T-helper 2 cell (primary cell): Measurements from ENCODE around the gene CDH13.

Experiments used
- DNase-seq, 5 experiments: peaks; one replicate each; pipeline versions ENCODE4 v3.0.0 to v3.0.0-alpha.2; 2012 to 2022
- total RNA-seq, 2 donors: gene quantifications; one replicate each; lab custom pipeline; 2026; lab: John Stamatoyannopoulos, UW

CDH13 gene
- total RNA-seq, result 0 reads per million in 2 donors

DNA sequence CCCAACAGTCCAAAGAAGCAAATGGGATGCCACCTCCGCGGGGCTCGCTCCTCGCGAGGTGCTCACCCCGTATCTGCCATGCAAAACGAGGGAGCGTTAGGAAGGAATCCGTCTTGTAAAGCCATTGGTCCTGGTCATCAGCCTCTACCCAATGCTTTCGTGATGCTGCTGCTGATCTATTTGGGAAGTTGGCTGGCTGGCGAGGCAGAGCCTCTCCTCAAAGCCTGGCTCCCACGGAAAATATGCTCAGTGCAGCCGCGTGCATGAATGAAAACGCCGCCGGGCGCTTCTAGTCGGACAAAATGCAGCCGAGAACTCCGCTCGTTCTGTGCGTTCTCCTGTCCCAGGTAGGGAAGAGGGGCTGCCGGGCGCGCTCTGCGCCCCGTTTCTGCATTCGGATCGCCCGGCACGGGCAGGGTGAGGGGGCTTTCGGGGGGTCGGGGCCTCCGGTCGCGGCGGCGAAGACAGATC, at the start of gene CDH13:
Gene CDH13, plus strand, starts transcription at position 179 of the 471 bp plus-strand sequence.
- DNase-seq, result no peak

DNA sequence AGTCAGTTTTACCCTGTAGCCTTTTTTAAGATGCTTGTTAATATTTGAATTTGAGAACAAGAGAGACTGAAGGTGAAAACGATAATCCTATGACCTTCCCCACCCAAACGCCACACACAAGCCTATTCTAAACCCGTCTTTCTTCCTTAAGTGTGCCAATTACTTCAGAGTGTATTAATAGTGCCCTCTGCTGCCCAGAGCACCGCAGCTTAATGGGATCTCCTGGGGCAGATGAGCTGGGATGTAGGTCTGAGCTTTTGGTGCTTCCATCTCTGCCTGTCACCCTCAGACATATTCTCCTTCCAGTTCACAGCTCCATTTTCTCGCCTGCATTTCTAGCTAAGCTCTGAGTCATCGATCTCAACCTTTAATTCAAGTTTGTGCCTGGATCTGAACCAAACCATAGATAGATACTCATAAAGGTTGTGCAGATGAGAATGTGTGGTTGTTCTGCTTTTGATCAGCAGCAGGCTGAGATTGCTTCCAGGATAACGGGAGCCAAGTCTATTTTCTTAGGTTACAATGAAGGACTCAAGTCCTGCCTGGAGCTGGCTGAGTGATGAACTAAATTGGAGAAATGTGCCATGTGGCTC, 46.4 kb upstream of the CDH13 start:
- DNase-seq, result no peak

DNA sequence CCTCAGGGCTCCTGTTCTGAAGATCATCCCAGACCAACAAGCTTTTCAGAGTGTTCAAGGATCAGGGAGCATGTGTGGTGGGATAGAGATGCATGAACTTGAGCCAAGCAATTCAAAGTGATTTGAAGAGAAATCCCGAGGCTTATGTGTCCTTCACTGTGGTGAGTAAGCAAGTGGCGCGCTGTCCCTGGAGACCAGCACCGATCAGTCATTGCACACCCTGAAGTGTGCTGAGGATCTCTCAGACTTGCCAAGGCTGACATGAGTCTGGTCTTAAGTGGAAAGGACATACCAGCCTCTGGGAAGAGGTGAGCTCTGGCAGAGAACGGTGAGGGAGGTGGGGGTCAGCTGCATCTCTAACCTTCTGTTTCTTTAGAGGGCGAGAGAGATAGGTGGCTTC, 43.8 kb upstream of the CDH13 start:
- no peak for DNase-seq

DNA sequence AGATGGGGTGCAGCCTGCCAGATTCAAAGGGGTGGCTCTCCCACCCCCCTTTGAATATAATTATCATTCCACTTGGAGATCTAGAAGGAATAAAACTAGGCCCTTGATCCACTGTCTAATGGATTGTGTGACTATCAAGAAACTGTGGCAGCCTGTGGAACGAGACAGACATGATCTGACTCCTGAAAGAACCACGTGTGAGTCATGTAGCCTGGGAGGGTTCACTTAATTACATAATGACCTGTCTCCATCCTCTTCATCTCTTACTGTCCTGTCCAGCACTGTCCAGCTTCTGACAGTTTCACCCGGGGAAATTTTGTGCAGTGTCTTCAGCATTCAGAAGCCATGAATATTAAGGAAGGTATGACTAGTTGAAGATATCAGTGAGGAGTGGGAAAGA, 43.3 kb upstream of the CDH13 start:
- no peak for DNase-seq

DNA sequence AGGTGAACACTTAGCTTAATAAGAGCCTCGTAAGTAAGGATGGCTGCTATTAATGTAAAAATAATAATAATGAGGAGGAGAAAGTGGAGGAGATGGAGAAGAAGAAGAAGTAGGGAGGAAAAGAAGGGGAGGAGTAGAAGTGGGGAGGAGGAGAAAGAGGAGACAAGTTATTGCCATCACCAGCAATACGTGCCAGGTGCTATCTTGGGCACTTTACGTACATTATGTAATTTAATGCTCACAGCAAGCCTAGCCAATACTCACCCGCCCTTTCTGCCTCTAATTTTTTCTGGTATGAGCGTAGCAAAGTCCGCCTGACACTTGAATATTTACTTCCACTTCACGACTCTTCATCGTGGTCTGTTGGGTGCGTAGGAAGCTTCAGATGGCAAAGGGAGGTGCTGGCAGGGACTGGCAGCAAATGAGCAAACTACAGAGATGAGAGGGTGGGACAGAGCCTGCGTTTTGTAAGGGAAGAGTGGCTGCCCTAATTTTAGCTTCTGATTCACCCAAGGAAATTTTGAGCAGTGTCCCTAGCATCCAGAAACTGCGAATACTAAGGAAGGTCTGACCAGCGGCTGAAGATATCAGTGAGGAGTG, 42.1 kb upstream of the CDH13 start:
- DNase-seq, result no peak

DNA sequence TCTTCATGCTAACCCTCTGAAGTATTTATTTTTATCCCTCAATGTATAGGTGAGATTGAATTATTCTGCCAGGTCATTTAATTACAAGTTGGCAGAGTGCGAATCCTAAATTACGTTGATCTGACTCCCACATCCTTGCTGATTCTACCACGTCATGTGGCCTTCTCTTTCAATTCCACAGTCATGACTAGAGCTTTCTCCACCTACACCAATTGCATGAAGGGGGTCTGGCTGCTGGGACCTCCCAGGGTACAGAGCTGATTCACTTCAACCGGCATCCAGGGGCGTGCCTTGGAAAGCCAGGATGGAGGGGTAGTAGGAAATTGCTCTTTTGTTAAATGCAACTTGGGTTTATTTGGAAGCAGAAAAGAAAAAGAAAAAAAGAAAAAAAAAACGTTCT, 41.1 kb upstream of the CDH13 start:
- DNase-seq, result no peak

DNA sequence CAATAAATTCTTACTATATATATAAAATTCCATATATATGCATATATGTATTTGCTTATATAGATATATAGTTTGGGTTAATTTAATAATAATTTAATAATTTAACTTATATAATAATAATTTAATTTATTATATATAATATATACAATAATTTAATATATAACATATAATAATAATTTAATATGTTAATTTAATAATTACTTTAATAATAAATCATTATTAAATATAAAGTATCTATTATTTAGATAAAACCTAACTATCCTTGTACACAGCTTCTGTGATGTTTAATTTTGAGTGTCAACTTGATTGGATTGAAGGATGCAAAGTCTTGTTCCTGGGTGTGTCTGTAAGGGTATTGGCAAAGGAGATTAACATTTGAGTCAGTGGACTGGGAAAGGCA, 40.6 kb upstream of the CDH13 start:
- DNase-seq, result no peak

DNA sequence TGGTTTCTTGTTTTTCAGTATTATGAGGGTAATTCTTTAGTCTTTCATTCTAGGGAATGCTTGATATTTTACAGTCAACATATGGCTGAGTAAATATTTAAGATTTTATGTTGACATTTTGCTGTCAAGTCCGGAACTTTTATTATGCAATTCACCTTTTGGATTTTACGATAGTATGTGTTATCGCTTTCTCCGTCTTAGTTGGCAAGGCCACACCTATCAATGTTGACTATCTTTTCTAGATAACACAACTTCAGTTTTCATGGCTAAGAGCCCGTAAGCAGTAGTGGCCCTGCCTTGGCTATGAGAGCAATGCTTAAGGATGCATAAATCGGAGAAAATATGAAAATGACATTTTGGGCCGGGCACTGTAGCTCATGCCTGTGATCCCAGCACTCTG, 39.5 kb upstream of the CDH13 start:
- no peak for DNase-seq

DNA sequence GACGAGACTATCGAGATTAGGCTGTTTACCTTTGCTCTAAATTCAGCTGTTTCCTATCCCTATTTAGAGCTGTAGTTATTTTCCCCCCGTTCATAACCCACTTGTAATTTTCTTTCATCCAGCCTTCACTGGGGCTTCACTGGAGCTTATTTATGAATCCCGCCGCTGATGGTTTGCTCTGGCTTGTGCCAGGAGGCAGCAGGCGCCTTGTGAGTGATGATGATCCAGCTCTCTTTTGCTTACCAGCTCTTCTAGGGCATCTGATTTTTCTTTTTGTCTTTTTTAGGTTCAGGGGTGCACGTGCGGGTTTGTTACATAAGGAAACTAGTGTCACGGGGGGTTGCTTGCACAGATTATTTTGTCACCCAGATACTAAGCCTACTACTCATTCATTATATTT, 37.4 kb upstream of the CDH13 start:
- no peak for DNase-seq

DNA sequence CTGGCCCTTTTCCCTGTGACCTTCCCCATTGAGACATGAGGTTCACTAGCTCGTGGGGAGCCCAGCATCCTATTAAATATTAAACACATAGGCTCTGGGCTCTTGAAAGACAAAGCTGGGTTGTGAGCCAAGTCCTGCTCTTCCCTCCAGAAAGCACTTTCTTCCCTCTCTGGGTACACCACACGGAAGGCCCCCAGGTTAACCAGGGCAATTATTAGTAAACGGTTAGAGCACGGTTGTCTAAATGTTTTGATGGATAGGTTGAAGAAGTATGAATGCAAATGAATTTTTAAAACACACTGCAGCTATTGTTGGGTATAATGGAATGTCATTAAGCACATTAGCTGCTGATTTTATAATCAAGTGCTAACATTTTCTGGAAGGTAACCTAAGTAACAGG, 32.7 kb upstream of the CDH13 start:
- no peak for DNase-seq

DNA sequence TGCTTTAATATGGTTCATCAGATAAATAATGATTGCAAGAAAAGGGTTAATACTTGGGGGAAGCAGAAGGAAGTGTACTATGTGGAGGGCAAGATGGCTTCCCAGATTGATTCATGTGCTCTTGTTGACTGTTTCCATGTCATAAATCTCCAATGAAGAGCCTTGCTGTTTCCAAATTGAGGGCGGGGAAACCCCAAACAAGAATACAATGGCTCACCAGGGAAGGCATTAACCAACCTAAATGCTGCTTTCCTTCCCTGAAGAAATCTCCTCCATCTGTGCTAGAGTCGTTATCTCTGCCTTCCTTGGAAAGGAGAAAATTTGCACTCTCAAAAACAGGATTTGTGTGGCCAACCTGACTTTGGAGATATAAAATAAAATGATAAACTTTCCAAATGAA, 28.0 kb upstream of the CDH13 start:
- DNase-seq, result no peak

DNA sequence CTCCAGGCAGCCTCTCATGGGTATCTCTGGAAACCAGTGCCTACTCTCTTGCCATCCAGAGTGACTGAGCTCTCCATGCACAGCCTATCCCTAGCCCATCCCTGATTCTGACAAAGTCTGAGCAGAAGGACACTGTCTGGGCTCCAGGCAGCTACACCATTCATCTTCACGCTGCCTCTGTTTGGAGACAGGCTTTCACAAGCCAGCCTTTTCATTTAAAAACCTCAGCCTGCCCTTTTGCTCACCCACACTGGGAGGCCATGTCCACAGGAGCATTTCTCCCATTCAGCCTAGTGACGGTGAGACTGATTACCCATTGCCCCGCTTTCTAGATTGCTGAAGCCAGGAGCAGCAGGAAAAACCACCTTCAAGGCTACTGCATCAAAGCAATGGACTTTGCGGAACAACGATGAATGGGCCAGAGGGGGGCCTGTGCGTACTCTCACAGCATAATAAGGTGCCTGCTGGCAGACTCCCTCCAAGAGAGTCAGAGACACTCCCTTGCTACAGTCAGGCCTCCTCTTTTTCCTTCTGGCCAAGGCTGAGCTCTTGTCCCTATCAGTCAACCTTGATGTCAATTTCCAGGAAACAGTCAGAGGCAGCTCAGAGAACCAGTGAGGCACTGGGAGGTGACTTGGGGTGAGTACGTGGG, 24.7 kb upstream of the CDH13 start:
- DNase-seq, result no peak

DNA sequence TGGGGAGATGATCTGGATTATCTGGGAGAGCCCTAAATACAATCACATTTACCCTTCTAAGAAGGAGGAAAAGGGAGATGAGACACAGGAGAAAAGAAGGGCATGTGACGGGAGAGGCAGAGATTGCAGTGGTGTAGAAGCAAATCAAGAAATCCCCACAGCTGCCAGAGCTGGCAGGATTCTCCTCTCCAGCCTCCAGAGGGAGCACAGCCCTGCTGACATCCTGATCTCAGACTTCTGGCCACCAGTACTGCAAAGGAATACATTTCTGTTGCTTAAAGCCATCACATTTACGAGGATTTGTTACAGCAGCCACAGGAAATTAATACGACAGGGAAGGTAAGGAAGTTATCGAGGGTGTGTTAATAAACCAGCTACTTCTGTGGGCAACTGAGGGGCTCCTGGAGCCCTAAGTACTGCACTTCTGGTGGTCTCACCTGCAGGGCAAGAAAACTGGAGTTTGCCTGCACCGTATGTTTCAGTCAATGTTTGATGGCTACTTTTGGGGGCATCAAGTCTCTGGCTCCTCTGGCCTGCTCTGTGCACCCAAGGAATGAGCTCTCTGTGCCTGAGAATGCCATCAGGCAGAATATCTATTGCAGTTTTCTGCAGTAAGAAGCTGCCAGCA, 22.9 kb upstream of the CDH13 start:
- peak in 1 of 5 experiments; percentile 29 for DNase-seq

DNA sequence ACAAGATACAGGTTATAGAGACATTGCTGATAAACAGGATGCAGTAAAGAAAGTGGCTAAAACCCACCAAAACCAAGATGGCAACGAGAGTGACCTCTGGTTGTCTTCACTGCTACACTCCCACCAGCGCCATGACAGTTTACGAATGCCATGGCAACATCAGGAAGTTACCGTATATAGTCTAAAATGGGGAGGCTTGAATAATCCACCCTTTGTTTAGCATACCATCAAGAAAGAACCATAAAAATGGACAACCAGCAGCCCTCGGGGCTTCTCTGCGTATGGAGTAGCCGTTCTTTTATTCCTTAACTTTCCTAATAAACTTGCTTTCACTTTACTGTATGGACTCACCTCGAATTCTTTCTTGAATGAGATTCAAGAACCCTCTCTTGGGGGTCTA, 21.7 kb upstream of the CDH13 start:
- DNase-seq, result no peak

DNA sequence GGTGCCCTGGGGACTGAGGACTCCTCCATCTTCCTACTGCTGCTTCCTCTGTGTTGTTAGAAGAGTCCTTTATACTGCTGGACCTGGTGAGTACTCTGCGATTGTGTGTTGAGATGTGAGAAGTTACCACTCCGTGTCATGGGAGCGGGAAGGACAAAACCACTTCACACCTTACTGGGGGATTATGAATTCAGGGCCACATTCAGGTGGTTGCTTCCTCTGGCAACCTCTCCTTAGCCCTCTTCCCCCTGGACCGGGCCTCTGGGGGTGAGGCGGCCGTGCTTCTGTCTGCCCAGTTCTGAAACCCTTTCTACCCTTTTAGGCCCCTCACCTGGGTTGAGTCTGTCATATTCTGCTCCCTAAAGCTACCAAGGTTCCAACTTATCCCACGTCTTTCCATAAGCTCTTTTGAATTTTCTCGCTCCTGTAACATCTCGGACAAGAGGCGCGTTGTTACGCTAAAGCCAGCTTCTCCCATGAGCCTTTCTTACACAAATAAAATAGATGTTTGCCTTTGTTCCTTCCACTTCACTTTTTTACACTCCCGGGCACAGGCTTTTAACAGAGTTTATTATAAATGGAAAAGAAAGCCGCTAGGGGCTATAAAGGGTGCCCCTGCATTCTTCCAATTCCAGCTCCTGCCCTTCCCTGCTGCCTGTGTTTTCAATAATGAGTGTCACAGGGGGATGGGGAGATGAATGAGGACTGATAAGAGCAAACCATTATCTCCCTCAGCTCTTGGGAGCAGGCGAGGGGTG, 20.7 kb upstream of the CDH13 start:
- no peak for DNase-seq

DNA sequence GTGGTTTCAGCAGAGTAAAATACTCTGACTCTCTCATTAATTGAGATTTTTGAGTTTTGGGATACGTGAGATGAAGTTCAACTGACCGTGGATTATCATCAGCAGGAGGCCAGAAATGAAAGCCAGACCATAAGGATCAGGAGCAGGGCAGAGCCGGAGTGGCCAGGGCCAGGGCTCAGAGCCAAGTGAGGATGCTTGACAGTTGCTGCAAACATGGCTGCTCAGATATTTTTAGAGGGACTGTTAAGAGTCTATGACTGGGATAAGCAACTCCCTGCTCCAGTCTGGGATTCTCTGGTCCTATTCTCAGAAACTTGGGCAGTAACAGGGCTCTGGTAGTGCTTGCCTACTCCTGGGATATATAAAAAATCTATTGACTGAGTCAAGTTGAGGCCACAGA, 17.6 kb upstream of the CDH13 start:
- no peak for DNase-seq

DNA sequence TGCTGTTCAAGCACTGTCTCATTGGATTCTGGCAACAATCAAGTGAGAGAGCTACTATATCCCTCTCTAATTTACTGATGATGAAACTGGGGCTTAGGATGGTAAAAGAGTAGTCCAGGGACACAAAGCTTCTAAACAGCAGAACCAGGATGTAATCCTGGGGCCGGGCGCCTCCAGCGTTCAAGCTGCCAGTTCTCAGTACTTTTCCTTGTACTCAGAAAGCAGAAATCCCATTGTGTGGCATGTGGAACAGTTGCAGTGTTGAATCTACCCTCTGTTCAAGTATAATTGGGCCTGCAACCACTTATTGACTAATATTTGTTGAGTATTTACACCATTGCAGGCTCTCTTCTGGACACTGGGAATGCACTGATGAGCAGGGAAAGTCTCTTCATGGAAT, 14.5 kb upstream of the CDH13 start:
- DNase-seq, result no peak

DNA sequence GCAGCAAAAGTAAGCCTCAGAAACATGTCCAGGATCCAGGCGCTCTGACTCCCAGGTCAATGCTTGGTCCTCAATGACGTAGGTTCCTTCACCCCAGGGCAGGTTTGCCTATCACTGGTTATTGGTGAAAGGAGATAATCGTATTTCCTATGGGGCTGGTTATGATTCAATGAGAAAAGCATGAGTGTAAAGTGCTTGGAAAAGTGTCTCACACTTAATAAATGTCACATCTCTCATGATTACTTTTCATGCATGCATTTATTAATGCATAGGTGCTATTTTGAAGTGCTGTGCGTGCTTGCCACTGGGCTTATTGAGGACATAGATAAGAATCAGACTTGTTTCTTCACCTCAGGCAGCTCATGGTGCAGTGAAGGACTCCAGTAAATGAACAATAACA, 10.4 kb upstream of the CDH13 start:
- DNase-seq, result no peak

DNA sequence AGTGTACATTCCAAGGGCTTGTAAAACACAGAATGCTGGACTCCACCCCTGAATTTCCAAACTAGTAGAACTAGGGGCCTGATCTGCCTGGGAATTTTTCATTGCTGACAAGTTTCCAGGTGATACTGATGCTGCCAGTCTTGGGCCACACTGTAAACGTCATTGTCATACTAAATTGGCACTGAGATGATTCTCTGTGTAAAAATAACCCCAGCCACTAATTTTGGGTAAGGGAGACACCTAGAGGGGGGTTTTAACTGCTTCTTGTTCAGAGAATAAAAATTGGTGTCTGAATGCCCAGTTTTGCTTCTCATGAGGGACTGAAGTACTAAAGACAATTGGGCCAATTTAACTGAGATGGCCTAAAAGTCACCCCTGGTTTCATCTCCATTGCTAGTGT, 5.0 kb upstream of the CDH13 start:
- DNase-seq, result no peak

DNA sequence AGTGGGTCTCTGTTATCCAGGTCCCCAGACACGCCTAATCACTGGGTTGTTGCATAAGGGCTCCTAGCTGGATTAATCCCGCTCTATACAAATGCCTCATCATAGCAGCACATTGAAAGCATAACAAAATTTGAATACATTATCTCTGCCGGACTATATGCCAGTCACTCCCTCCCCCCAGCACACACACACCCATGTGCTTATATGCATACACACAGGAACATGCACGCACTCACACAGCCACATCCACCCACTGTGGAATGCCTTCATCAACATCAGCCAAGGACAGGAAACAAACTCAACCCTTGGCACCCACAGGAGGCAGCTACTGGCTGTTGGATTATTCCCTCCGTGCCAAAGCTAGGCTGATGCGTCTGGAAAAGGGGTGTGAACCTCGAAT, 3.5 kb upstream of the CDH13 start:
- DNase-seq, result no peak

DNA sequence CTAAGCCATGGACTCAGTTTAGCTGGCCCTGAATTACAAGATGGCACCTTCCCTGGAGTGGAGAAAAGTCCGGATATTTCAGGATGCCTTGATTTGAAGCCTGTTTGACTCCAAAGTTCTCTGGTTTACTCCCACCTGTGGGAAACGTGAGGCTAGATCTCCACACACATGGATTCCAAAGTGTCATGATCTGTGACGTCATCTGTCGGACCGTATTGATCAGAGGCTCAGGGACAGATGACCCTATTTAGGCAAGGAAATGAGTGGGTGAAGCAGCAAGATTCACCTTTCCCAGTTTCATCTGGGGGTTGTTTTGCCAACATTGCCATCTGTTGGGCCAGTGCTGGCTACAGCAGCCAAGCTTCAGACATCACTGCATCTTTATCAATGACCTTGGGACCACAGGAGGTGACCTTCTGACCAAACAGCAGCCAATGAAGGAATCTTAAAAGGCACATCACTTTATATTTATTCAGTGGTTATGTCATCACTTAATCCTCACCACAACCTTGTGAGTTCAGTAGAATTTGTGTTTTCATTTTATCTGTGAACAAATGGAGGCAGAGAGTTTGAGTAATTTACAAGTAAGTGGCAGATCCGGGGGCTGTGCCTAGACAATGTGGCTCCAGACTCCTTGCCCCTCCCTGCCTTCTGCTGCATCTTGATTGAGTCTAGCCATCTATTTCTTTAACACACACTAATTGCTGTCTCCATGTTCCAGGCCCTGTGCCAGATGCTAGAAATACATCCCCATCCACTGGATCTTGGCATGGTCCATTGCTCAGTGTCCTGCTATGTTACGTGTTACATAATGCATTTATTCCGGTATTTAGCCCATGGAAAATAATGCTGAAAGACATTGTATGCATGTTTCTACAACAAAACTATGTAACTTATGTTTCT, 1.5 kb upstream of the CDH13 start:
- DNase-seq, result no peak

DNA sequence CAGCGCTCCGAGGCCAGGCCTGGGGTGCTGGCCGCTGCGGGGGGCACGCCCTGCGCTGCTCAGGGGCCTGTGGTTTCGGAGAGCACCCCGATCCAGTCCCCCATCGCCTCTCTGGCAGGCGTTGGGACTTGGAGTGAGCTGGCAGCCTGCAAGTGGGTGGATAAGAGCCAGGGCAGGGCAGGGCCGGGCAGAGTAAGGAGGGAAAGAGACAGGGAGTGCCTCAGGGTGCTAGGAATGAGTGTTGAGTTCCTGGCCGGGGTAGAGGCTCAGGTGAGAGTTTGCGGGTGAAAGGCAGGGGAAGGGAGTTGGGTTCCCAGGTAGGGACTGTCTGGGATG, 1.3 kb downstream of the CDH13 start:
- no peak for DNase-seq
